ENCODE data around the gene GPR153. TPM values are rescaled to one million over a fixed set of nuclear protein-coding genes. Genes with fewer than 3 reads are reported as not detected.

Gene GPR153
- total RNA-seq, 1 donor from 2014 or later: 6.5 TPM

GRCh38 chr1:6252374-6252710 is 8.6 kb downstream of the GPR153 start:
- Mint-ChIP-seq H3K27me3 (peaks cover 53% of the 10 kb centered on the region), H3K9me3 (ENCODE audit: low read depth) (no peaks in the 10 kb centered on the region), H3K4me3 (ENCODE audit: low read depth) (no peak overlapping the region), H3K27ac (no peak overlapping the region), H3K4me1 (ENCODE audit: low read depth) (no peaks in the 10 kb centered on the region), H3K36me3 (ENCODE audit: insufficient read depth) (no peaks in the 10 kb centered on the region)
- TF ChIP-seq CTCF (IDR thresholded peaks at IDR 0.05; ENCODE audit: unreplicated experiment): no peak
- no peak for DNase-seq (ENCODE audit: low spot score, unreplicated experiment)

GRCh38 chr1:6251681-6252373 is 9.1 kb downstream of the GPR153 start:
- no peaks in the 10 kb centered on the region for H3K36me3 Mint-ChIP-seq (ENCODE audit: insufficient read depth)
- H3K4me1 Mint-ChIP-seq (ENCODE audit: low read depth): no peaks in the 10 kb centered on the region
- H3K4me3 Mint-ChIP-seq (ENCODE audit: low read depth): no peak overlapping the region
- TF ChIP-seq CTCF (IDR thresholded peaks at IDR 0.05; ENCODE audit: unreplicated experiment): no peak
- no peak for DNase-seq (ENCODE audit: low spot score, unreplicated experiment)
- peaks cover 53% of the 10 kb centered on the region for H3K27me3 Mint-ChIP-seq
- no peak overlapping the region for H3K27ac Mint-ChIP-seq
- no peaks in the 10 kb centered on the region for H3K9me3 Mint-ChIP-seq (ENCODE audit: low read depth)

GRCh38 chr1:6251233-6251632 is 9.7 kb downstream of the GPR153 start:
- no peak for DNase-seq (ENCODE audit: low spot score, unreplicated experiment)
- no peaks in the 10 kb centered on the region for H3K9me3 Mint-ChIP-seq (ENCODE audit: low read depth)
- H3K4me3 Mint-ChIP-seq (ENCODE audit: low read depth): no peak overlapping the region
- H3K27ac Mint-ChIP-seq: no peak overlapping the region
- H3K27me3 Mint-ChIP-seq: peaks cover 56% of the 10 kb centered on the region
- H3K36me3 Mint-ChIP-seq (ENCODE audit: insufficient read depth): no peaks in the 10 kb centered on the region
- peaks cover 2% of the 10 kb centered on the region for H3K4me1 Mint-ChIP-seq (ENCODE audit: low read depth)
- no peak for TF ChIP-seq CTCF (IDR thresholded peaks at IDR 0.05; ENCODE audit: unreplicated experiment)

GRCh38 chr1:6249739-6250689 is 10.9 kb downstream of the GPR153 start:
- Mint-ChIP-seq H3K27me3 (peaks cover 58% of the 10 kb centered on the region), H3K4me1 (ENCODE audit: low read depth) (peaks cover 2% of the 10 kb centered on the region), H3K4me3 (ENCODE audit: low read depth) (no peak overlapping the region), H3K9me3 (ENCODE audit: low read depth) (no peaks in the 10 kb centered on the region), H3K36me3 (ENCODE audit: insufficient read depth) (no peaks in the 10 kb centered on the region), H3K27ac (no peak overlapping the region)
- no peak for TF ChIP-seq CTCF (IDR thresholded peaks at IDR 0.05; ENCODE audit: unreplicated experiment)
- DNase-seq (ENCODE audit: low spot score, unreplicated experiment): no peak

GRCh38 chr1:6248932-6249738 is 11.8 kb downstream of the GPR153 start:
- H3K27me3 Mint-ChIP-seq: peaks cover 64% of the 10 kb centered on the region
- no peaks in the 10 kb centered on the region for H3K9me3 Mint-ChIP-seq (ENCODE audit: low read depth)
- H3K27ac Mint-ChIP-seq: no peak overlapping the region
- peaks cover 2% of the 10 kb centered on the region for H3K4me1 Mint-ChIP-seq (ENCODE audit: low read depth)
- DNase-seq (ENCODE audit: low spot score, unreplicated experiment): no peak
- no peak for TF ChIP-seq CTCF (IDR thresholded peaks at IDR 0.05; ENCODE audit: unreplicated experiment)
- no peak overlapping the region for H3K4me3 Mint-ChIP-seq (ENCODE audit: low read depth)
- H3K36me3 Mint-ChIP-seq (ENCODE audit: insufficient read depth): no peaks in the 10 kb centered on the region

Data from progenitor cell of endocrine pancreas (in vitro differentiated cells).